Measurements from ENCODE around the gene CFAP61.

GRCh38 chr20:20341371-20341770, 289.0 kb downstream of the CFAP61 start:
- no peak for TF ChIP-seq POLR2AphosphoS5 (IDR thresholded peaks at IDR 0.05)
- no peak for TF ChIP-seq CTCF (IDR thresholded peaks at IDR 0.05)
- no peak for TF ChIP-seq EP300 (IDR thresholded peaks at IDR 0.05)
- TF ChIP-seq POLR2A (IDR thresholded peaks at IDR 0.05; ENCODE audit: low read depth), result no peak
